Fibroblast of lung (primary cell): ENCODE measurements around the gene ALPK3. TPM values are rescaled to one million over a fixed set of nuclear protein-coding genes. Genes with fewer than 3 reads are reported as not detected.

Experiments
- DNase-seq, 2 donors: peaks; one replicate each; pipeline versions ENCODE4 v3.0.0 to v3.0.0-alpha.2; 2010; ENCODE audit warnings: low read depth in 2 of 2
- H2AFZ ChIP-seq: 2 replicates; pipeline ENCODE4 v1.5.1; 2012; ENCODE audit warnings: low read length, control low read depth, inconsistent platforms
- H3K27ac ChIP-seq: 2 replicates; pipeline ENCODE4 v1.5.1; 2011; ENCODE audit warnings: low read length, control low read depth; ENCODE audit not compliant: insufficient read depth
- H3K27me3 ChIP-seq: 2 replicates; pipeline ENCODE4 v1.5.1; 2011; ENCODE audit warnings: mild to moderate bottlenecking, low read length; ENCODE audit not compliant: control insufficient read depth, insufficient read depth
- H3K36me3 ChIP-seq: 2 replicates; pipeline ENCODE4 v1.5.1; 2011; ENCODE audit warnings: low read length; ENCODE audit not compliant: control insufficient read depth, insufficient read depth
- H3K4me1 ChIP-seq: 2 replicates; pipeline ENCODE4 v1.5.1; 2011; ENCODE audit warnings: low read length; ENCODE audit not compliant: control insufficient read depth, insufficient read depth; ENCODE audit errors: extremely low read depth
- H3K4me2 ChIP-seq: 2 replicates; pipeline ENCODE4 v1.5.1; 2011; ENCODE audit warnings: low read length, control low read depth; ENCODE audit not compliant: insufficient read depth; ENCODE audit errors: extremely low read depth
- H3K4me3 ChIP-seq, 4 experiments: fragments of 200-600 bp in 1 of 4; sonication (generic) in 1 of 4; replicated peaks in 1 of 4; 2 replicates each; pipeline ENCODE4 v1.5.1; 2011 to 2016; ENCODE audit warnings: low read length in 4 of 4, low read depth in 3 of 4, mild to moderate bottlenecking in 3 of 4, control low read depth in 2 of 4, inconsistent platforms in 1 of 4, mixed read lengths in 1 of 4; ENCODE audit not compliant: insufficient read depth in 1 of 4; ENCODE audit errors: control extremely low read depth in 1 of 4
- H3K79me2 ChIP-seq: 2 replicates; pipeline ENCODE4 v1.5.1; 2012; ENCODE audit warnings: mild to moderate bottlenecking, low read length, inconsistent platforms; ENCODE audit not compliant: control insufficient read depth, insufficient read depth
- H3K9ac ChIP-seq: 2 replicates; pipeline ENCODE4 v1.5.1; 2011; ENCODE audit warnings: mild to moderate bottlenecking, low read length, control low read depth; ENCODE audit not compliant: insufficient read depth
- H3K9me3 ChIP-seq: 2 replicates; pipeline ENCODE4 v1.5.1; 2012; ENCODE audit warnings: low read depth, low read length; ENCODE audit not compliant: control insufficient read depth, insufficient read depth
- H4K20me1 ChIP-seq: 2 replicates; pipeline ENCODE4 v1.5.1; 2011; ENCODE audit warnings: low read length; ENCODE audit not compliant: control insufficient read depth, insufficient read depth; ENCODE audit errors: extremely low read depth
- CTCF ChIP-seq, 2 donors: IDR thresholded peaks in 1 of 2; conservative IDR thresholded peaks in 1 of 2; 1 replicate in 1 of 2; 2 replicates in 1 of 2; pipeline ENCODE4 v1.5.1; 2011 to 2012; ENCODE audit warnings: low read length in 2 of 2, control low read depth in 1 of 2, inconsistent platforms in 1 of 2, low read depth in 1 of 2, mild to moderate bottlenecking in 1 of 2
- EZH2 ChIP-seq: IDR thresholded peaks from 2 replicates; pipeline ENCODE4 v1.5.1; 2012; ENCODE audit warnings: low read length, control low read depth, mild to moderate bottlenecking; ENCODE audit errors: missing control alignments
- polyA plus RNA-seq, 2 donors: library from polyadenylated mRNA; depleted of rRNA in 1 of 2; stranded (reverse) in 1 of 2; unstranded in 1 of 2; fragments of >200 nt; gene quantifications; 2 replicates each; pipeline ENCODE4 v1.2.1, GENCODE V29; 2011 to 2012; ENCODE audit warnings: missing spikeins in 1 of 2
- total RNA-seq: library from RNA; depleted of rRNA; stranded (reverse); fragments of >200 nt; gene quantifications from 2 replicates; pipeline ENCODE4 v1.2.1, GENCODE V29; 2014

Gene ALPK3
- total and polyA plus RNA-seq, 2 donors (not counting 1 experiment from before 2014, with no cell fraction given) = 0.03 to 0.50 TPM

DNA sequence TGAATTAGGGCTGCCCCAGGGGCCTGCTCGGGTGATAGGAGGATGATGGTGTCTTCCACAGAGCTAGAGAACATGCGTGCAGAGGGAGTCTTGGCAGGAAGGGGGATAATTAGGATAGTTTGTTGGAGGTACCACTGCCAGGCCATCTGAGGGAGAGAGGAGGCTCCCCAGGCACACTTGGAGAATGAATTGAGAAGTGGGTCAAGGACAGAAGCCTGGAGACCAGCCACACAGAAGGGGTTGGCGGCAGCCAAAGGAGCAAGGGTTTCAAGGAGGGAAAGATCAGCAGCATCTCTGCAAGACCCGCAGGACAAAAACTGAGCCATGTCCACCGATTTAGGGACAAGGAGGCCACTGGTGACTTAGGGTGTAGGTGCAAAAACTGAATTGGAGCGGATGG lies 74.2 kb downstream of the ALPK3 start:
- Histone ChIP-seq H3K9me3 (no peaks in the 10 kb centered on the region), H3K36me3 (no peaks in the 10 kb centered on the region), H3K4me3 (no peak overlapping the region), H3K79me2 (no peaks in the 10 kb centered on the region), H3K27me3 (peaks cover 16% of the 10 kb centered on the region), H3K27ac (no peak overlapping the region), H3K4me2 (no peak overlapping the region), H2AFZ (no peak overlapping the region), H3K9ac (no peak overlapping the region), H4K20me1 (no peaks in the 10 kb centered on the region), H3K4me1 (no peaks in the 10 kb centered on the region)
- DNase-seq = no peak
- TF ChIP-seq EZH2 (no peak), CTCF (conservative IDR thresholded peaks at IDR 0.05 in 1 of 2, IDR thresholded peaks at IDR 0.05 in 1 of 2; ENCODE audit: low read depth in 1 of 2, low read length in 2 of 2) (no peak)

DNA sequence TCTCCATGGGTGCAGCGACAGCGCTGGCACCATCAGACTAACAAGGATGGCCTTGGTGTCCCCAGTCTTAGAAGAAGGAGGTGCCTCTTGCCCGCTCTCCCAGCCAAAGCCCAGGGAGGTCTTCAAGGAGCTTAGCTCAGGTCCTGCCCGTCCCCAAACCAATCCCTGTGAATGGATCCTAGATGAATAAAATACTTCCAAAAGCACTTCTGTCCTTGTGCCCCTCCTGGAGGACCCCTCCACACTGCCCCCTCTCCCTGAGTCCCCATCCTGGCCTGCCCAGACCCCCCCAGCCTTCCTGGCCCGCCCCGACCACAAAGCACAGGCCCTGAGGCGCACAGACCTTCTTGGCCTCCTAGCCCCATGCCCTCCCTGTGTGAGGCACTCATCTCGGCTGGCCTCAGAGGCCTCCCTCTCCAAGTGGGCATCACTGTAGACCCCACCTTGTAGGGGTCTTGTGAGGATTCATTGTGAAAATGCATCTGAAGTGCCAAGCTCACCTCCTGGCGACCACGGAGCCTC lies 75.7 kb downstream of the ALPK3 start:
- no peaks in the 10 kb centered on the region for H3K9me3 ChIP-seq
- H4K20me1 ChIP-seq = no peaks in the 10 kb centered on the region
- DNase-seq = no peak
- no peak for TF ChIP-seq CTCF (conservative IDR thresholded peaks at IDR 0.05 in 1 of 2, IDR thresholded peaks at IDR 0.05 in 1 of 2; ENCODE audit: low read depth in 1 of 2, low read length in 2 of 2)
- no peak for TF ChIP-seq EZH2
- no peaks in the 10 kb centered on the region for H3K79me2 ChIP-seq
- H3K4me3 ChIP-seq = no peak overlapping the region
- H3K9ac ChIP-seq = no peak overlapping the region
- H3K36me3 ChIP-seq = no peaks in the 10 kb centered on the region
- peaks cover 12% of the 10 kb centered on the region for H3K27me3 ChIP-seq
- no peak overlapping the region for H2AFZ ChIP-seq
- H3K4me2 ChIP-seq = no peak overlapping the region
- H3K4me1 ChIP-seq = no peaks in the 10 kb centered on the region
- no peak overlapping the region for H3K27ac ChIP-seq

DNA sequence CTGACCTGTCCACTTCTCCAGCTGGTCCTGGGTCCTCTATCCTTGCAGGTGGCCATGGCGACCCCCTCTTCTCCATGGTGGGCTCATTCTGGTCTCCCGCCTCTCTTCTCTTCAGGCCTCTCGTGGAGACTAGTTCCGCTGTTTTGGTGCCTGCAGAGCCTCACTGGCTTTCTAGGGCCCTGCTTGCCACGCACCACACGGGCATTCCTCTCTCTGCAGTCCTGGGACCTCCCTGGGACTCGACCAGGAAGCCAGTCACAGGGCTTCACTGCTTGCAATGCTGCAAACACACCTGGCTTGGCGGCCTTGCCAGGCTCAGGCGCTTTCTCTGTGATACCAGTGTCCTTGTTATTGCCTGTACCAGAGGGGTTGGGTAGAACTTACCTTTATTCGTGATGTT lies 76.5 kb downstream of the ALPK3 start:
- DNase-seq = no peak
- Histone ChIP-seq H3K9ac (no peak overlapping the region), H4K20me1 (no peaks in the 10 kb centered on the region), H3K4me3 (no peak overlapping the region), H3K4me2 (no peak overlapping the region), H3K79me2 (no peaks in the 10 kb centered on the region), H3K27me3 (peaks cover 13% of the 10 kb centered on the region), H3K36me3 (no peaks in the 10 kb centered on the region), H3K27ac (no peak overlapping the region), H3K4me1 (no peaks in the 10 kb centered on the region), H2AFZ (no peak overlapping the region), H3K9me3 (no peaks in the 10 kb centered on the region)
- TF ChIP-seq EZH2 (no peak), CTCF (conservative IDR thresholded peaks at IDR 0.05 in 1 of 2, IDR thresholded peaks at IDR 0.05 in 1 of 2; ENCODE audit: low read depth in 1 of 2, low read length in 2 of 2) (no peak)
